Activated B cell treated with CpG ODN at 0.5 μM for 24 hours (primary cell): ENCODE results near the gene SPIRE2. TPM values are rescaled to one million over a fixed set of nuclear protein-coding genes. Genes with fewer than 3 reads are reported as not detected.
A peak's percentile ranks its signal among the peaks of the same experiment; 100 is the strongest.
"Not testable (repeated sequence)": the region's sequence is repeated elsewhere in the genome, so short reads cannot be mapped to it uniquely, and the experiment has no call there.

ENCODE experiments used
- ATAC-seq: fragments of 200-7000 bp; cut with Tn5 transposase; one replicate; pipeline ENCODE4 v1.10.0; 2021; ENCODE audit warnings: low read depth, mild to moderate bottlenecking, moderate library complexity
- CTCF ChIA-PET: fragments of 350-600 bp; sonication (Branson Sonifier 250); formaldehyde crosslinking; loops from one replicate; lab custom pipeline; 2021; ENCODE audit warnings: antibody characterized with exemption; lab: Charles Lee
- POLR2A ChIA-PET: fragments of 350-600 bp; sonication (Branson Sonifier 250); formaldehyde crosslinking; loops from one replicate; lab custom pipeline; 2021; ENCODE audit warnings: antibody characterized with exemption; lab: Charles Lee
- DNase-seq: peaks from one replicate; pipeline ENCODE4 v3.0.0; 2022
- H3K27ac Mint-ChIP-seq: one replicate; pipeline ENCODE4 v1.8.0; 2020; ENCODE audit warnings: mixed read lengths
- H3K27me3 Mint-ChIP-seq: one replicate; pipeline ENCODE4 v1.8.0; 2021; ENCODE audit warnings: mixed read lengths
- H3K36me3 Mint-ChIP-seq: one replicate; pipeline ENCODE4 v1.8.0; 2021; ENCODE audit warnings: low read depth, mixed read lengths
- H3K4me1 Mint-ChIP-seq: one replicate; pipeline ENCODE4 v1.8.0; 2021; ENCODE audit warnings: mixed read lengths
- H3K4me3 Mint-ChIP-seq: one replicate; pipeline ENCODE4 v1.8.0; 2020; ENCODE audit warnings: mild to moderate bottlenecking, mixed read lengths
- H3K9me3 Mint-ChIP-seq: one replicate; pipeline ENCODE4 v1.8.0; 2020; ENCODE audit warnings: mixed read lengths
- intact Hi-C: fragments of 100-400 bp; cut with micrococcal nuclease; formaldehyde crosslinking; loops from one replicate; pipeline ENCODE4 v1.15.1; 2024
- total RNA-seq: library from RNA; stranded (reverse); gene quantifications from 2 replicates; pipeline ENCODE4 v1.2.3, GENCODE V29; 2022
- TF ChIP-seq, protein P1 (sequence below): fragments of 200-600 bp; IDR thresholded peaks from one replicate; pipeline ENCODE4 v1.8.0; 2022; ENCODE audit warnings: antibody characterized with exemption, mild to moderate bottlenecking

Gene SPIRE2, protein sequence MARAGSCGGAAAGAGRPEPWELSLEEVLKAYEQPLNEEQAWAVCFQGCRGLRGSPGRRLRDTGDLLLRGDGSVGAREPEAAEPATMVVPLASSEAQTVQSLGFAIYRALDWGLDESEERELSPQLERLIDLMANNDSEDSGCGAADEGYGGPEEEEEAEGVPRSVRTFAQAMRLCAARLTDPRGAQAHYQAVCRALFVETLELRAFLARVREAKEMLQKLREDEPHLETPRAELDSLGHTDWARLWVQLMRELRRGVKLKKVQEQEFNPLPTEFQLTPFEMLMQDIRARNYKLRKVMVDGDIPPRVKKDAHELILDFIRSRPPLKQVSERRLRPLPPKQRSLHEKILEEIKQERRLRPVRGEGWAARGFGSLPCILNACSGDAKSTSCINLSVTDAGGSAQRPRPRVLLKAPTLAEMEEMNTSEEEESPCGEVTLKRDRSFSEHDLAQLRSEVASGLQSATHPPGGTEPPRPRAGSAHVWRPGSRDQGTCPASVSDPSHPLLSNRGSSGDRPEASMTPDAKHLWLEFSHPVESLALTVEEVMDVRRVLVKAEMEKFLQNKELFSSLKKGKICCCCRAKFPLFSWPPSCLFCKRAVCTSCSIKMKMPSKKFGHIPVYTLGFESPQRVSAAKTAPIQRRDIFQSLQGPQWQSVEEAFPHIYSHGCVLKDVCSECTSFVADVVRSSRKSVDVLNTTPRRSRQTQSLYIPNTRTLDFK
- 0.46 and 1.2 TPM in 2 replicates for total RNA-seq

DNA sequence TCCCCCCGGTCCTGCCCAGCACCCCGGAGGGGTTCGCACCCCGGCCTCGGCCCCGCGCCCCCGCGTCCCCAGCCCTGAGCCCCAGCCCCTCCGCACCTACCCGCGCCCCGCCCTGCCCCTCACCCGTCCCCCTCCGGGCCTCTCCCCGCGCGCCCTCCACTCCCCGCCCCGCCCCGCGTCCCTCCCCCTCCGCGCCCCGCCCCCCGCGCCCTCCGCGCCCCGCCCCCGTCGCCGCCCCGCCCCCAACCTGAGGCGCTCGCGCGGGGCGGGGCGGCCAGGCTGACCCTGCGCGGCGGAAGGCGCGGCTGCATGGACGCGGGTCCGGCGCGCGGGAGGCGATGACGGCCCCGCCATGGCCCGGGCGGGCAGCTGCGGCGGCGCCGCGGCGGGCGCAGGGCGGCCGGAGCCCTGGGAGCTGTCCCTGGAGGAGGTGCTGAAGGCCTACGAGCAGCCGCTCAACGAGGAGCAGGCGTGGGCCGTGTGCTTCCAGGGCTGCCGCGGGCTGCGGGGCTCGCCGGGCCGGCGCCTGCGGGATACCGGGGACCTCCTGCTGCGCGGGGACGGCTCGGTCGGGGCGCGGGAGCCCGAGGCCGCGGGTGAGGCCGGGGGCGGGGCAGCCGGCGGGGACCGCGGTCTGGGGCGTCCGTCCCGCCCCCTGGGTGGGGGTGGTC is at the start of gene SPIRE2:
SPIRE2 (plus strand) TSS at position 277 of the 671 bp plus-strand sequence; CDS start at position 353, 76 bp downstream.
- H3K4me3 Mint-ChIP-seq = peak within 1 kb of the TSS; percentile 52
- intact Hi-C loops = loop anchor here (1.0 kb wide), 3 partner anchors 12 to 171 kb away; partner anchors contain the start of genes CHMP1A, FANCA and SPATA33

DNA sequence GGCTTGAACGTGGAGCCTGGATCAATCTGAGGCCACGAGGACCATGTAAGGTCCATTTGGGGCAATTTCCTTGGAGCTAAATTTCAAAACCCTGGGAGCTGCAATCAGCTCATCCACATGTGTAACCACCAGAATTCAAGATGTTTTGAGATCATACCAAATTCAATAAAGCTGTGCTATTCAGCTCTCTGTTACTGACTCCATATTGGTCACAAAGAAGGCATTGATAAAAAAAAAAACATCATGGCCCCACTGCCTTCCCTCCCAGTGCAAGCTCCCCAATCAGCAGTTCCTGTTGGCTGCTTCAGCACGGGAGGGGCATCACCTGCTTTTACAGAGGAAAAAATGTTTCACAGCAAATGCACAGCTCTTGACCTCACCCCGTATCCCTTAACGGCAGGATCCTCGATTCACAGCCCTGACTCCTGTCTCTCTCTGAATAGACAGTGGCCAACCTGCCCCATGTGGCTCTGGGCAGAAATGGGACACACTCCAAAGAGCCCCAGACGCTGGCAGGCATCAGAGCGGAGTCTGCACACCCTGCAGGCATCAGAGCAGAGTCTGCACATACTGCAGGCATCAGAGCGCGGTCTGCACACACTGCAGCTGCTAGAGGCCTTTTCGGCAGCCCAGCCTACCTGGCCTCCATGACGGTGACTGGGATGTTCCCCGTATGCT is 48.9 kb upstream of the SPIRE2 start:
- ATAC-seq (no peak), DNase-seq (no peak)
- Mint-ChIP-seq H3K27me3 (no peaks in the 10 kb centered on the region), H3K4me1 (no peaks in the 10 kb centered on the region), H3K36me3 (no peaks in the 10 kb centered on the region), H3K9me3 (no peaks in the 10 kb centered on the region), H3K27ac (no peak overlapping the region), H3K4me3 (no peak overlapping the region)
- TF ChIP-seq, protein P1, sequence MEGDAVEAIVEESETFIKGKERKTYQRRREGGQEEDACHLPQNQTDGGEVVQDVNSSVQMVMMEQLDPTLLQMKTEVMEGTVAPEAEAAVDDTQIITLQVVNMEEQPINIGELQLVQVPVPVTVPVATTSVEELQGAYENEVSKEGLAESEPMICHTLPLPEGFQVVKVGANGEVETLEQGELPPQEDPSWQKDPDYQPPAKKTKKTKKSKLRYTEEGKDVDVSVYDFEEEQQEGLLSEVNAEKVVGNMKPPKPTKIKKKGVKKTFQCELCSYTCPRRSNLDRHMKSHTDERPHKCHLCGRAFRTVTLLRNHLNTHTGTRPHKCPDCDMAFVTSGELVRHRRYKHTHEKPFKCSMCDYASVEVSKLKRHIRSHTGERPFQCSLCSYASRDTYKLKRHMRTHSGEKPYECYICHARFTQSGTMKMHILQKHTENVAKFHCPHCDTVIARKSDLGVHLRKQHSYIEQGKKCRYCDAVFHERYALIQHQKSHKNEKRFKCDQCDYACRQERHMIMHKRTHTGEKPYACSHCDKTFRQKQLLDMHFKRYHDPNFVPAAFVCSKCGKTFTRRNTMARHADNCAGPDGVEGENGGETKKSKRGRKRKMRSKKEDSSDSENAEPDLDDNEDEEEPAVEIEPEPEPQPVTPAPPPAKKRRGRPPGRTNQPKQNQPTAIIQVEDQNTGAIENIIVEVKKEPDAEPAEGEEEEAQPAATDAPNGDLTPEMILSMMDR = no peak
- intact Hi-C loops = no loop called here
- ChIA-PET CTCF (no interaction called here), POLR2A (no interaction called here)

More for the DNA sequence above, at the start of gene SPIRE2:
- Mint-ChIP-seq H3K9me3 (no peaks in the 10 kb centered on the region), H3K27me3 (peaks cover 26% of the 10 kb centered on the region), H3K27ac (no peak within 1 kb of the TSS), H3K36me3 (no peaks in the 10 kb centered on the region), H3K4me1 (peaks cover 4% of the 10 kb centered on the region)
- POLR2A ChIA-PET = interaction anchor here (0.5 kb wide), 1 partner anchor 253 kb away, joined by 3 read pairs; no protein-coding TSS in a partner anchor
- TF ChIP-seq, protein P1 = no peak
- DNase-seq (peak; percentile 71), ATAC-seq (peak; percentile 98)
- CTCF ChIA-PET = no interaction called here

DNA sequence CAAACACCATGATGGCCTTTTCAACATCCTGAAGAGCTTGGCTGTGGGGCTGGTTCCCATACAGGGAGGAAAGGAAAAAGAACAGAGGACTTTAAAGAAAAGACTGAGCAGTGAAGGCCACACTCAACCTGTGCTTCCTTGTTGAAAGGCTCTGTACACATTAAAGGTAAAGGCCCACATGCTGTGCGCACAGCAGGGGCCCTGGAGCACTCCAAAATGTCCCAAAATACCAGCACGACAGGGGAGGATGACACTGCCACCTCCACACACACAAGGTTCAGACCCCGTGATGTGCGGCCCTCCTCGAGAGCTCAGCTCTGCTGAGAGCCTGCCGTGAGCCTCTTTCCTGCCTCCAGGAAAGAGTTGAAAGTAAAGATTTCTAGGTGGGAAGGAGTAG is 48.4 kb upstream of the SPIRE2 start:
- ChIA-PET CTCF (no interaction called here), POLR2A (no interaction called here)
- no peaks in the 10 kb centered on the region for H3K4me1 Mint-ChIP-seq
- no peak overlapping the region for H3K27ac Mint-ChIP-seq
- H3K9me3 Mint-ChIP-seq = no peaks in the 10 kb centered on the region
- DNase-seq (no peak), ATAC-seq (no peak)
- H3K4me3 Mint-ChIP-seq = no peak overlapping the region
- TF ChIP-seq, protein P1 = no peak
- H3K27me3 Mint-ChIP-seq = no peaks in the 10 kb centered on the region
- H3K36me3 Mint-ChIP-seq = no peaks in the 10 kb centered on the region
- intact Hi-C loops = no loop called here

DNA sequence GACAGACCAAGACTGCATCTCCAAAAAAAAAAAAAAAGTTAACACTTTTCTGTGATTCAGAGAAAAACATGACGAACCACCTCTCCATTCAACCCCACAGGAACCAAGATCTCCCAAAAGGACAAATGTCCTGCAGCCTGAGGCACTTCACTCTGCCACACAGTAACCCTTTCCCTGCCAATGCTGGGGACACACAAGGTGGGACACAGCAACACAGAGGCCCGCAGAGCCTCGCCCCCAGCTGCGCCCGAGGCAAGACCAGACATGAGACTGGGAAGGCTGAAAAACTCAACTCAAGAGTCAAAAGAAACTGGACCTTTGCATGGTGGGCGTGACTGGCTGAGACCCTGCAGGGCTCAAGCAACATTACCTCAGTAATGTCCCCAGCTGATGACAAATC is 45.8 kb upstream of the SPIRE2 start:
- Mint-ChIP-seq H3K36me3 (peaks cover 3% of the 10 kb centered on the region), H3K9me3 (no peaks in the 10 kb centered on the region), H3K27me3 (no peaks in the 10 kb centered on the region), H3K4me1 (no peaks in the 10 kb centered on the region), H3K27ac (no peak overlapping the region), H3K4me3 (no peak overlapping the region)
- TF ChIP-seq, protein P1 = no peak
- CTCF ChIA-PET = no interaction called here
- intact Hi-C loops = no loop called here
- POLR2A ChIA-PET = no interaction called here
- no peak for DNase-seq
- ATAC-seq = no peak

DNA sequence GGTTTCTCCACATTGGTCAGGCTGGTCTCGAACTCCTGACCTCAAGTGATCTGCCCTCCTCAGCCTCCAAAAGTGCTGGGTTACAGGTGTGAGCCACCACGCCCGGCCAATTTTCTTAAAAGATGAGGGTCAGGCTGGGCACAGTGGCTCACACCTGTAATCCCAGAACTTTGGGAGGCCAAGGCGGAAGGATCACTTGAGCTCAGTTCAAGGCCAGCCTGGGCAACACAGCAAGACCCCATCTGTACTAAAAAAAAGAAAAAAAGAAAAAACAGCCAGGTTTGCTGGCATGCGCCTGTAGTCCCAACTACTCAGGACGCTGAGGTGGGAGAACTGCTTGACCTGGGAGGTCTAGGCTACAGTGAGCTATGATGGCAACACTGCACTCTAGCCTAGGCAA is 44.3 kb upstream of the SPIRE2 start:
- DNase-seq, ATAC-seq, H3K36me3 Mint-ChIP-seq, H3K4me3 Mint-ChIP-seq, H3K27ac Mint-ChIP-seq, H3K9me3 Mint-ChIP-seq, POLR2A ChIA-PET, intact Hi-C loops, CTCF ChIA-PET, H3K27me3 Mint-ChIP-seq, H3K4me1 Mint-ChIP-seq: not testable (repeated sequence)
